DND-41 (cell line): ENCODE measurements around the gene CD81.

ENCODE experiments used
- ATAC-seq: fragments of 200-7000 bp; cut with Tn5 transposase; 3 replicates; pipeline ENCODE4 v1.9.1; 2021; ENCODE audit warnings: low read depth; ENCODE audit not compliant: insufficient read depth
- DNase-seq: peaks from one replicate; pipeline ENCODE4 v3.0.0-alpha.2; 2020
- H2AFZ ChIP-seq: 2 replicates; pipeline ENCODE4 v1.6.0; 2012; ENCODE audit warnings: low read depth, low read length
- H3K27ac ChIP-seq: 2 replicates; pipeline ENCODE4 v1.5.1; 2012; ENCODE audit warnings: low read length, inconsistent platforms
- H3K27me3 ChIP-seq: fragments of 200-600 bp; sonication (generic); 2 replicates; pipeline ENCODE4 v1.6.0; 2012; ENCODE audit warnings: low read length, mild to moderate bottlenecking, inconsistent platforms; ENCODE audit not compliant: insufficient read depth, poor library complexity
- H3K36me3 ChIP-seq: 2 replicates; pipeline ENCODE4 v1.5.1; 2012; ENCODE audit warnings: low read length, inconsistent platforms; ENCODE audit not compliant: insufficient read depth
- H3K4me1 ChIP-seq: 2 replicates; pipeline ENCODE4 v1.5.1; 2012; ENCODE audit warnings: mild to moderate bottlenecking, low read length; ENCODE audit not compliant: insufficient read depth
- H3K4me2 ChIP-seq: 2 replicates; pipeline ENCODE4 v1.6.0; 2012; ENCODE audit warnings: mild to moderate bottlenecking, moderate library complexity, low read length, inconsistent platforms; ENCODE audit not compliant: insufficient read depth
- H3K4me3 ChIP-seq, 2 experiments: fragments of 200-600 bp in 1 of 2; shearing (Covaris generic) in 1 of 2; 2 replicates each; pipeline ENCODE4 v1.5.1; 2012 to 2016; ENCODE audit warnings: inconsistent platforms in 2 of 2, low read length in 2 of 2, mild to moderate bottlenecking in 2 of 2, low read depth in 1 of 2, moderate library complexity in 1 of 2
- H3K79me2 ChIP-seq: 2 replicates; pipeline ENCODE4 v1.6.0; 2012; ENCODE audit warnings: low read length, inconsistent platforms; ENCODE audit not compliant: insufficient read depth
- H3K9ac ChIP-seq: 2 replicates; pipeline ENCODE4 v1.6.0; 2012; ENCODE audit warnings: low read depth, mild to moderate bottlenecking, inconsistent platforms, low read length, moderate library complexity
- H3K9me3 ChIP-seq: 2 replicates; pipeline ENCODE4 v1.5.1; 2012; ENCODE audit warnings: low read length, moderate library complexity, mild to moderate bottlenecking, inconsistent platforms; ENCODE audit not compliant: insufficient read depth, severe bottlenecking
- H4K20me1 ChIP-seq: 2 replicates; pipeline ENCODE4 v1.6.0; 2012; ENCODE audit warnings: low read length; ENCODE audit not compliant: insufficient read depth
- EZH2 ChIP-seq: IDR thresholded peaks from 3 replicates; pipeline ENCODE4 v1.6.1; 2012; ENCODE audit warnings: borderline replicate concordance, low read depth, mild to moderate bottlenecking, moderate library complexity, low read length, inconsistent platforms; ENCODE audit not compliant: severe bottlenecking
- TF ChIP-seq, protein P1 (sequence below): IDR thresholded peaks from 2 replicates; pipeline ENCODE4 v1.5.1; 2012; ENCODE audit warnings: borderline replicate concordance, low read length, moderate library complexity, mild to moderate bottlenecking; ENCODE audit not compliant: poor library complexity, severe bottlenecking; ENCODE audit errors: extremely low read depth

The CD81 gene

GRCh38 chr11:2425506-2425905 lies 48.4 kb downstream of the CD81 start:
- DNase-seq (no peak), ATAC-seq (no peak)
- no peak for TF ChIP-seq EZH2
- TF ChIP-seq, protein P1, sequence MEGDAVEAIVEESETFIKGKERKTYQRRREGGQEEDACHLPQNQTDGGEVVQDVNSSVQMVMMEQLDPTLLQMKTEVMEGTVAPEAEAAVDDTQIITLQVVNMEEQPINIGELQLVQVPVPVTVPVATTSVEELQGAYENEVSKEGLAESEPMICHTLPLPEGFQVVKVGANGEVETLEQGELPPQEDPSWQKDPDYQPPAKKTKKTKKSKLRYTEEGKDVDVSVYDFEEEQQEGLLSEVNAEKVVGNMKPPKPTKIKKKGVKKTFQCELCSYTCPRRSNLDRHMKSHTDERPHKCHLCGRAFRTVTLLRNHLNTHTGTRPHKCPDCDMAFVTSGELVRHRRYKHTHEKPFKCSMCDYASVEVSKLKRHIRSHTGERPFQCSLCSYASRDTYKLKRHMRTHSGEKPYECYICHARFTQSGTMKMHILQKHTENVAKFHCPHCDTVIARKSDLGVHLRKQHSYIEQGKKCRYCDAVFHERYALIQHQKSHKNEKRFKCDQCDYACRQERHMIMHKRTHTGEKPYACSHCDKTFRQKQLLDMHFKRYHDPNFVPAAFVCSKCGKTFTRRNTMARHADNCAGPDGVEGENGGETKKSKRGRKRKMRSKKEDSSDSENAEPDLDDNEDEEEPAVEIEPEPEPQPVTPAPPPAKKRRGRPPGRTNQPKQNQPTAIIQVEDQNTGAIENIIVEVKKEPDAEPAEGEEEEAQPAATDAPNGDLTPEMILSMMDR = no peak
- Histone ChIP-seq H3K9ac (no peak overlapping the region), H2AFZ (no peak overlapping the region), H3K4me2 (no peak overlapping the region), H3K4me3 (no peak overlapping the region), H4K20me1 (peaks cover 2% of the 10 kb centered on the region; the same call in 1 of the 2 replicates), H3K36me3 (no peaks in the 10 kb centered on the region), H3K27ac (no peak overlapping the region), H3K27me3 (no peaks in the 10 kb centered on the region), H3K79me2 (no peaks in the 10 kb centered on the region), H3K9me3 (no peaks in the 10 kb centered on the region), H3K4me1 (peaks cover 1% of the 10 kb centered on the region; the same call in 1 of the 2 replicates)

DNA sequence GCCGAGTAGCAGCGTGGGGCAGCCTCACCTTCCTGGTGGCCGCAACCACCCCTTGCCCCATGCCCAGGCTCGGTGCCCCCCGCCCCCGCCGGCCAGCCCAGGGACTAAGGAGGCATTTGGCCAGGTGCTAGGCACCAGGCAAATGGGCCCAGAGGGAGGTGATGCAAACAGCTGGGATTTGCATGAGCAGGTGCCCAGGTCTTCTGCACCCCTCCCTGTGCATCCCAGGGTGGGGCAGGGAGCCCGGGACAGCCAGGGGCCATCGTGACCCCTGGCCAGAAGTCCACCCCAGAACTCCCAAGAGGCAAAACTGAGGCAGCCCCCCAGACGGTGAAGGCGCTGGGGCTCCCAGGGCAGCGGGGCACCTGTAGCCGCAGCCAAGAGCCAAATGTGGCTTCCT lies 49.1 kb downstream of the CD81 start:
- Histone ChIP-seq H3K4me2 (no peak overlapping the region), H3K27me3 (no peaks in the 10 kb centered on the region), H3K9me3 (no peaks in the 10 kb centered on the region), H3K27ac (no peak overlapping the region), H3K79me2 (no peaks in the 10 kb centered on the region), H2AFZ (no peak overlapping the region), H3K4me1 (no peaks in the 10 kb centered on the region), H3K36me3 (no peaks in the 10 kb centered on the region), H3K9ac (no peak overlapping the region), H3K4me3 (no peak overlapping the region), H4K20me1 (no peaks in the 10 kb centered on the region)
- ATAC-seq = no peak
- no peak for DNase-seq
- TF ChIP-seq, protein P1 = no peak
- no peak for TF ChIP-seq EZH2

GRCh38 chr11:2426826-2427521 lies 49.9 kb downstream of the CD81 start:
- Histone ChIP-seq H3K9ac (no peak overlapping the region), H3K27ac (no peak overlapping the region), H3K27me3 (no peaks in the 10 kb centered on the region), H3K4me2 (no peak overlapping the region), H3K36me3 (no peaks in the 10 kb centered on the region), H3K9me3 (no peaks in the 10 kb centered on the region), H4K20me1 (no peaks in the 10 kb centered on the region), H3K4me3 (no peak overlapping the region), H2AFZ (no peak overlapping the region), H3K79me2 (no peaks in the 10 kb centered on the region), H3K4me1 (no peaks in the 10 kb centered on the region)
- ATAC-seq (no peak), DNase-seq (no peak)
- TF ChIP-seq, protein P1 = no peak
- no peak for TF ChIP-seq EZH2
